Cerebellar cortex (tissue), 1 donor: ENCODE data around the gene GLIS1.

Experiments used
- DNase-seq: peaks from one replicate; pipeline ENCODE4 v3.0.0-alpha.2; 2015; ENCODE audit warnings: low spot score

Gene GLIS1

GRCh38 chr1:53638360-53639035 lies 100.5 kb downstream of the GLIS1 start:
- DNase-seq, result no peak

DNA sequence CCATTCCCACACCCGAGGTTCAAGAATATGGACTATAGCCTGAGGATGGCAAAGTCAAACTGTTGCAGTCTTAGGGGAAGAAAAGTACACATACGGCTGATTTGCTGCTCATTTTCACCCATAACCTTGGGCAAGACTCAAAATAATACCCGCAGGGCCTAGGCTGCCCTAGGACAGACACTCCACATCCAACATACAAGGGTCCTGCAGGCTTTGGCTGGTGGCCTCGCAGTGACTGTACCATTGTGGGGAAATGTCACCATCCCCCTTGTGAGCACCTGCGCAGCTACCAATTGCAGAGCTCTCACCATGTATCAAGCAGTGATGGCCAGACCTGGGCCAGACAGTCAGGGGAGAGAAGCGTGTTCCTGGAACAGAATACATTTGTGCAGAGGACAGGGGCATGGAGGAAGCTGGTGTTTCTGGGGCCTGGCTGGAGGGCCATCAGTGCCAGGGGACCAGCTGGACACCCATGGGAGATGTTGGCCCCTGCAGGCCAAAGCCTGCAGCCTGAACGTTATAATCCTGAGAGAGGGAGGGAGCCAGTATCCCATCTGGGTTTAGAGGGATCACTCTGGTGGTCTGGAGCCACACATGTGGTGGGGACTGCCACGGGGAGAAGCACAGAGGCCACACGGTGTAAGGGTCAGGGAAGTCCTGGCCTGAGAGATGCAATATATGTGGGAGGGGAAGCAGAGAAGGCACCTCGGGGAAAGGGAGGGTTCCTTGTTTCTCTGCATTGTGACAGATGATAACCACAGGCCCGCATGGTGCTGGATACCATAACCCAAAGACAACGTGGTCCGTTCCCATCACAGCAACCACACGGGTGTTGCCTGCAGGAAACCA lies 101.2 kb downstream of the GLIS1 start:
- no peak for DNase-seq

DNA sequence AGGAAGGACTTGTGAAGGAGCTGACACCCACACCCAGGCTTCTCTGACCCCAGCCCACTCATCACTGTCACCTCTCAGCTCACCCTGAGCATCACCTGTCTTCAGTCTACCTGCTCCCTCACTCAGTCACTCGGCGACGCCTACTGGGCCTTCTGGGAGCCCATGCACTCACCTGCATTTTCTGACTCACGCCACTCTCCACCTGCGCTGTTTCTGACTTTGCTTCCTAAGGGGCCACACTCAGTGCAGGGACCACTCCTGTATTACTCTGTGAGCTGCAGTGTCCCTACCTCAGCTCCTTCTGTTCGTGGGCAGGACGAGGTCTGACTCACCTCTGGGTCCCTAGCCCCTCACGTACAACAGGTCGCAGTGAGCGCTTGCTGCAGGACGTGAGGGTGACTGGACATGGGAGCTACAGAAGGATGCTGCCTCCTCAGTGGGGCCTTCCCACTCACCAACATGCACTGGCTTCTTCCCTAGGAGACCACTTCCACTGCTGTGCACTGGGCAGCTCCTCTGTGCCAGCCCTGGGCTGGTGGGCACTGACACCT lies 102.3 kb downstream of the GLIS1 start:
- DNase-seq, result no peak

DNA sequence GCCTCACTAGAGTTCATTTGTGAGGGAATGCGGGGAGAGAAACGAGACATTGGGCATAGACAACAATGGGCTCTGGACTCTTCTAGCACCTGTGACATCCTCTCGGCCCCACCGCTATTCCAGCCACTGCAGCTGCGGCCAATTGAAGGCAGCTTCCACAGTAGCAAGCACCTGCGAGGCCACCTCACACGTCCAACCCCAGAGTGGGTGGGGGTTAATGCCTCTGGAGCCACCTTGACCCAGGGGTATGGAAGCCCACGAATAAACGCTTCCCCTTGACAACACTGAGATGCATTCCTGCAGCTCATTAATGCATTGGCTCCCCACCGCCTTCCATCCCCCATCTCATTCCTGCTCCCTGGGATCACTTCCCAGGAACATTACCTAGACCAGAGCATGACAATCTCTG lies 104.4 kb downstream of the GLIS1 start:
- DNase-seq, result no peak

DNA sequence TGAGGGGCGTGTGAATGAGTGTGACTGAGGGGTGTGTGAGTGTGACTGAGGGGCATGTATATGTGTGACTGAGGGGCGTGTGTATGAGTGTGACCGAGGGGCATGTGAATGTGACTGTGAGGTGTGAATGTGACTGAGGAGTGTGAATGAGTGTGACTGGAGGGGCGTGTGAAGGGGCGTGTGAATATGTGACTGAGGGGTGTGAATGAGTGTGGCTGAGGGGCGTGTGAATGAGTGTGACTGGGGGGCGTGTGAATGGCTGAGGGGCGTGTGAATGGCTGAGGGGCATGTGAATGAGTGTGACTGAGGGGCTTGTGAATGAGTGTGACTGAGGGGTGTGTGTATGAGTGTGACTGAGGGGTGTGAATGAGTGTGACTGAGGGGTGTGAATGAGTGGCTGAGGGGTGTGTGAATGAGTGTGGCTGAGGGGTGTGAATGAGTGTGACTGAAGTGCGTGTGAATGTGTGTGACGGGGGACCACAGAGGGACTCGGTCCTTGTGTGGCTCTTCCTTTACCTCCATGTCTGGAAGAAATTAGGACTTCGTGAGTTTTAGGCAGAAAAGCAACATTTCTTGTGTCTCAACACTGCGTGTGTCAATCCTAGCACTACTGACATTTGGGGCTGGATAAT lies 105.8 kb downstream of the GLIS1 start:
- no peak for DNase-seq

- no peak for DNase-seq
Observed at GRCh38 chr1:53631622-53632310, 107.2 kb downstream of the GLIS1 start.

- DNase-seq, result no peak
Observed at GRCh38 chr1:53629101-53629691, 109.8 kb downstream of the GLIS1 start.

GRCh38 chr1:53628286-53628955 lies 110.5 kb downstream of the GLIS1 start:
- no peak for DNase-seq

GRCh38 chr1:53627666-53628065 lies 111.3 kb downstream of the GLIS1 start:
- no peak for DNase-seq

DNA sequence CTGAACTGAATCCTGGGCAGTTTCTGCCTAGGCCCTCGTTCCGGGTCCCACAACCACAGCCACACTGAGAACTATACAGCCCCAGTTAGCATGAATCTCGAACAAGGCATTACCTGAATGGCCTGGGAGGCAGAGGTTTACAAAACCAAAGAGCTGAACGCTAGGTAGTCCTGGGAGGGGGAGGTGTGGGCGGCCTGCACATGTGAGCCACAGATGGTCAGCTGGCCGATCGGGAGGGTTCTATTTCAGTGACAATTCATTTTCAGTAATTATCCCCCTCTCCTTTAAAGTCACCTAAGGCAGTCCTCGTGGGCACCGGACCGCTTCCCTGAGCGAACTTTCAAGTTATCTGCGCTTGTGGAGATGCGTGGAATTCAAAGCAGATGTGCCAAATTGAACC lies 111.9 kb downstream of the GLIS1 start:
- DNase-seq, result no peak

DNA sequence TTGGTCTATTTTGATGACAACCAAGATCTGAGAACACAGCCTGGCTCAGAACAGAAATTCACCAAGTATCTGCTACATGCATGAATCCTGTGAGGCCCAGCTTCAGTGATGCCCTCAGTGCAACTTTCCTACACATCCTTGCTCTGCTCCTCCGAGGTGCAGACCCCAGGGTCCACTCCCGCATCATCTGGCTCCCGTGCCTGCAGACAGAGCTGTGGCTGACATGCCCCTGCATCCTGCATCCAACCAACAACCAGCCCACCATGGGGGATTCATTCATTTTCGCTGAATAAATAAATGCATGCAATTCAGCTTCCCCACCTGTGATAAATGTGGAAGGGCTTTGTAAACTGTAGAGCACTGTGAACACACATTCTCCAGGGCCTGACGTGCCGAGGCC lies 112.3 kb downstream of the GLIS1 start:
- DNase-seq, result no peak

DNA sequence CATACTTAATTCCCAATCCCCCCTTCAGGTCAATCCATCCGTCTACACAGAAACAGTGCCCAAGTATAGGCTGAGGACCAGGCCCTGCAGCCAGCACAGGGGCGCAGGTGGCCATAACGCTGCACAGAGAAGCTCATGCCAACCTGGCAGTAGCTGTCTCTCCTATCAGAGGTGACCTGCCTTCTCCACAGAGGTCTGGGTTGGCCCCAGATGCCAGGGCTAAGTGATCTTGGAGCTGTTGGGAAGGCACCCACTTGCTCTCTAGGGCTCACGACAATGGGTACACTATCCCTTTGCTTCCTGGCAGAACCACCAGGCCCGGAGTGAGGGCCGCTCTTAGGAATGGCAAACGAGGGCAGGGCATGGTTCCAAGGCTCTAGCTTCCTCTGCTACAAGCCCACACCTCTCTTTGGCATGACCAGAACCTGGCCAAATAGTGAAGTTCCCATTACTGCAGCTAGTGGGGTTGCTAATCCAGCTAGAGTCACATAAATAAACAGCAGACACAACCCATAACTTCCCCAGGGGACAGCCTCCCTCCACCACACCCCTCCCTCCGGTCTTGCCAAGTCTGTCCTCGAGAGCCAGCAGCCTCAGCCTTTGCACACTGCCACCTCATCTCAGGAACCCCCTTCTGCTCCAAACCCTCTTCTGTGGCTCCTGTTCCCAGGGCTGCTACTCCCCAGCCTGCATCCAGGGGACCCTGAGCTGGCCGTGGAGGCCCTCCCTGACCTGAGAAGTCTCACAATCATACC lies 113.0 kb downstream of the GLIS1 start:
- DNase-seq, result no peak

DNA sequence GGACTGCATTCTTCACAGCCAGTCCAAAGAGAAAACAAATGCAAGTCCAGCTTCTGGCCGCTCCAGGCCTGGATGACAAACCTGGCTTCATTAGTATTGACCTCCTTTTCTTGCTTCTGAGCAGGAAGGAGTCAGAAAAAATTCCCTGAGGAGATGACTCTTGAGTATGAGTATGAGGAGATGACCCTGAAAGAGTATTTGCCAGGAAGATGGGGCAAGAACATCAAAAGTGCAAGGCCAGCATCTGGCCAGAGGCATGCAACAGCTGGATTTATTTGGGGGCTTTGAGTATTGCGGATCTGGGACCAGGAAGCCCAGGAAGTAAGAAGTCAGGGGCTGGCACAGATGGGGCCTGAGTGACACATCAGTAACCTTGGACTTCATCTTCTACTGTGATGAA lies 113.9 kb downstream of the GLIS1 start:
- no peak for DNase-seq

DNA sequence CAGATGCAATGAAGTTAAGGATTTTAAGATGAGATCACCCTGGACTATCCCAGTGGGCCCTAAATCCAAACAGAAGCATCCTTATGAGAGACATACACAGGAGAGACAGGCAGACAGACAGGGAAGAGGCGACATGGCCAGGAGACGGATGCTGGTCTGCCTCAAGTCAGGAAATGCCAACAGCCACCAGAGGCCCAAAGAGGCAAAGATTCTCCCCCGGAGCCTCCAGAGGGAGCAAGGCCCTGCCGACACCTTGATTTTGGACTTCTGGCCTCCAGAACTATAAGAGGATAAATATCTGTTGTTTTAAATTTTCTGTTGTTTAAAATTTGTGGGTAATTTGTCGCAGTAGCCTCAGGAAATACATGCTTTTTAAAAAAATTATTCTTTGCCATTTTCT lies 116.4 kb downstream of the GLIS1 start:
- DNase-seq, result no peak

DNA sequence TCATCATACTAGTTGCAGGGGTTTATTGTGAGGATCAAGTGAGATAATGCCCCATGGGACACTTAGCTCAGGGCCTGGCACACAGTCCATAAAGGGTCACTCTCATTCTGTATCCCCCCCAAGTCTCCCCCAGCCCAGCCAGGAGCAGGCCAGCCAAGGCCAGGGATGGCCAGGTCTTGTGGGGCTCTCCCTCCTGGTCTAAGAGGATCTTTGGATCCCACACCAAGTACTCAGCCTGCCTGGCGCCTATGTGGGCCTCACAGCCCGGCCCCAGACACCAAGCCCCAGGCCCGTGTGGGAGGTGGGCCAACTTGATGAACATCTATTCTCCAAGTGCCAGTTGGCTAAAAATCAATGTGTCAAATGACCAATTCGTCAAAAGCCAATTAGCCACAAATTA lies 117.8 kb downstream of the GLIS1 start:
- no peak for DNase-seq

GRCh38 chr1:53620061-53620855 lies 118.7 kb downstream of the GLIS1 start:
- peak; percentile 19 for DNase-seq

- DNase-seq, result no peak
Observed at GRCh38 chr1:53619367-53620060, 119.5 kb downstream of the GLIS1 start.

DNA sequence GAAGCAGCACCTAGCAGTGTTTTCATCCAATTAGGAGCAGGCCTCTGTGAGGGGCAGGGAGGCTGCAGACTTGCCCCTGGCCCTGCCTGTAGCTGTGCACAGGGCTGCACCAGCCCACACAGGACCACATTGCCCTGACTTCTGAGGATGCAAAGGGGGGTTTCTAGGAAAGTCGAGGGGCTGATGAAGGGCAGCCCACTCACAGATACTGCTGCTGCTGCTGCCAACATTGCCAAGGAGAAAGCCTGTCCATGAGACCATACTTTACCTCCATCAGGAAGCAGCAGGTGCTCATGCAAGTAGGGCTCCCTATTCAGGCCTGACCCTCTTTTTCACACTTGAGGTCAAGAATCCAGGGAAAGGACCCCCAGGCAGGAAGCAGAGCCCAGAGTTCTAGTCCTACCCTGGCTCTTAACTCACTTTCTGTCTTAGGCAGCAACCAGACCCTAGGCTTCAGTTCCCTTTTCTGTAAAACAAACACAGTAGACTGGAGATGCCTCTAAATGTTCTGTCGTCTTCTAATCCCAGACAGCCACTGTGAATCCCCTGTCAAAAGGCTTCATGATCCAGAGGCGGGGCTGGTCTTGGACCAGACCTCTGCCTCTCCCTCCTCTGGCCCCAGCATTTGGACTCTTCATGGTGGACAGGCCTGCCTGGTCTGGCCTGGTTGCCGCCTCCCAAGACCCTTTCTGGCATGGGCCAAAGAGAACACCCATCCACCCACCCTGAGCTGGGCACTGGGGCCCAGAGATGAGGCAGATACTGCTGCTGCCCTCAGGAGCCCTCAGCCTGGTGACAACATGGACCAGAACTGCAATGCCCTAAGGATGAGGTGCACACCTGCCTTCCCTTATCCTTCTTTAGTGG lies 120.2 kb downstream of the GLIS1 start:
- no peak for DNase-seq
